ENCODE results near the gene KLHL3. TPM values are rescaled to one million over a fixed set of nuclear protein-coding genes. Genes with fewer than 3 reads are reported as not detected.

KLHL3 gene
- total and polyA plus RNA-seq, 10 donors, result 1.3 to 17.9 (median 9.5) TPM

DNA sequence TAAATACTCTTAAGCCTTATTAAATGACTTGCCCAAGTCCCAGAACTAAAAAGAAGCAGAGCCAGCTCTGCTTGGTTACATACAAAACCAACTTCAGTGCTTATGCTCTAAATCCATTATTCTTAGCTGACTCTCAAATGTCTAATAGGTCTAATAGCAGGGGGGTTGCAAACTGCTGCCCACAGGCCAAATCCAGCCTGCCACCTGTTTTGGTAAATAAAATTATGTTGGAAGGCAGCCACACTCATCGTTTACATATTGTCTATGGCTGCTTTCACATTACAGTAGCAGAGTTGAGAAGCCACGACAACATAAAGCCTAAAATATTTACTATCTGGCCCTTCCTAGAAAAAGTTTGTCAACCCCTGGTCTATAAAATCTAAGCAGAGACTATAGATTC, 69.0 kb downstream of the KLHL3 start:
- Histone ChIP-seq H3K27me3 (replicated peaks in 1 of 7) (no peaks in the 10 kb centered on the region), H3K4me1 (peaks cover 0 to 15% (median 5%) of the 10 kb centered on the region in 6 donors), H3K4me3 (no peak overlapping the region), H3K27ac (peak overlapping the region in 6 of 8 donors; percentile 3 to 62 (median 15)), H3K36me3 (no peaks in the 10 kb centered on the region), H3K9me3 (no peaks in the 10 kb centered on the region)
- 79 to 91% (median 83%) methylated on average over 2 of the region's 2 CpGs for WGBS, 5 donors
- TF ChIP-seq POLR2AphosphoS5 (IDR thresholded peaks at IDR 0.05) (no peak), POLR2A (IDR thresholded peaks at IDR 0.05) (no peak)
- TF ChIP-seq, protein P1, sequence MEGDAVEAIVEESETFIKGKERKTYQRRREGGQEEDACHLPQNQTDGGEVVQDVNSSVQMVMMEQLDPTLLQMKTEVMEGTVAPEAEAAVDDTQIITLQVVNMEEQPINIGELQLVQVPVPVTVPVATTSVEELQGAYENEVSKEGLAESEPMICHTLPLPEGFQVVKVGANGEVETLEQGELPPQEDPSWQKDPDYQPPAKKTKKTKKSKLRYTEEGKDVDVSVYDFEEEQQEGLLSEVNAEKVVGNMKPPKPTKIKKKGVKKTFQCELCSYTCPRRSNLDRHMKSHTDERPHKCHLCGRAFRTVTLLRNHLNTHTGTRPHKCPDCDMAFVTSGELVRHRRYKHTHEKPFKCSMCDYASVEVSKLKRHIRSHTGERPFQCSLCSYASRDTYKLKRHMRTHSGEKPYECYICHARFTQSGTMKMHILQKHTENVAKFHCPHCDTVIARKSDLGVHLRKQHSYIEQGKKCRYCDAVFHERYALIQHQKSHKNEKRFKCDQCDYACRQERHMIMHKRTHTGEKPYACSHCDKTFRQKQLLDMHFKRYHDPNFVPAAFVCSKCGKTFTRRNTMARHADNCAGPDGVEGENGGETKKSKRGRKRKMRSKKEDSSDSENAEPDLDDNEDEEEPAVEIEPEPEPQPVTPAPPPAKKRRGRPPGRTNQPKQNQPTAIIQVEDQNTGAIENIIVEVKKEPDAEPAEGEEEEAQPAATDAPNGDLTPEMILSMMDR (IDR thresholded peaks at IDR 0.05 in 8 of 11, conservative IDR thresholded peaks at IDR 0.05 in 3 of 11), result no peak
- no peak for DNase-seq
- intact Hi-C loops (cut with DNase I; ENCODE audit: low total_unique reads), result no loop called here

DNA sequence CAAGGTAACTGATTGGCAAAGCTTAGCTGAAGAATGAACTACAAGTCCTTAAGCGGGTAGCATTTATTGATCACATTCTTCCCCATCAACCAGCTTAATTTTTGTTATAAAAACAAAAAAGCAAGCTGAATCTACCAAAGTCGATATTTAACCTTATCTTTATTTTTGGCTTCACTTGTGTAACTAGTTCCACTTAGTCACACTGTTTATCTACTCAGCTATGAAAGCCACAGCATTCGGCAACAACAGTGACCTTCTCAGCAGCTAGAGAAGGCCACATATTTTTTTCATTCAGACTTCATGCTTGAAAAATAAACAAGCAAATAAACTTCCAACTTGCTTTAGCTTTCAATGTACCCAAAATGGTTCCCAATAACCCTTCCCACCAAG, 69.4 kb downstream of the KLHL3 start:
- Histone ChIP-seq H3K27me3 (replicated peaks in 1 of 7) (no peaks in the 10 kb centered on the region), H3K9me3 (no peaks in the 10 kb centered on the region), H3K36me3 (no peaks in the 10 kb centered on the region), H3K4me3 (no peak overlapping the region), H3K4me1 (peaks cover 0 to 15% (median 5%) of the 10 kb centered on the region in 6 donors), H3K27ac (peak overlapping the region in 7 of 8 donors; percentile 3 to 62 (median 21))
- DNase-seq, result no peak
- TF ChIP-seq POLR2AphosphoS5 (IDR thresholded peaks at IDR 0.05) (no peak), POLR2A (IDR thresholded peaks at IDR 0.05) (no peak)
- TF ChIP-seq, protein P1 (IDR thresholded peaks at IDR 0.05 in 8 of 11, conservative IDR thresholded peaks at IDR 0.05 in 3 of 11), result no peak
- intact Hi-C loops (cut with DNase I; ENCODE audit: low total_unique reads), result no loop called here
- WGBS, 5 donors, result 39 to 52% (median 45%) methylated on average over 3 of the region's 3 CpGs

DNA sequence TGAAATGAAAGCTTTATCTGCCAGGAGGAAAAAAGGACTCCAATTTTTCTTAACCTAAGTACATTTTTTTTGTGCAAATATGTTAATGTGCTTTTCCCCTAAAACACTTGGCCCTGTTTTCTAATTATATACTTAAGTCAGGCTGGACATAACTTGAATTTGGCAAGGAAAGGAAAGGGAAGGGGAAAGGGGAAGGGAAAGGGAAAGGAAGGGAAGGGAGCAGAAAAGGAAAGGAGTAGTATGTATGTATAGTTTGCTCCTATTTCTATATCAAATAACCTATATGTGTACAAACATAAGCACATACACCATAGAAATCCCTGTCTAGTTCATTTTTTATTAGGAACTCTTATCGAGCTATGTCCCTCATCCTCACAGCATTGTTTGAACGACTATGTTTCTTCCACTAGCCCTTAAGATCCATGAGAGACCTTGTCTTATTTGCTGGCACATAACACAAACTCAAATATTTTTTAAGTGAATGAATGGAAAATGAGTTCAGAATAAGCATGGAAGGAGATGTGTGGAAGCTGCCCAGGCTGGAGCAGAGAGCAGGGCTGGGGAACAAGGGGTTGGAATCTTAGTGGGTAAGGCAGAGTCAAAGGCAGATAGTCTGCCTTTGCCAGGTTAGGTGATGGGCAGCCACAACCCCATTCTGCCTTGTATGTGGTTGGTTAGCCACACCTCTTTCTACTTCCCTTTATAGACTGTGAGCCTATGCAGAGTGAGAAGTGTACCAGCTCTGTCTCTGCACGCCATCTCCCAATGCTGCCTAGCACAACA, 70.0 kb downstream of the KLHL3 start:
- H3K27ac ChIP-seq, result peak overlapping the region in 5 of 8 donors; percentile 9 to 62 (median 35)
- DNase-seq, result no peak
- WGBS, 5 donors, result 47 to 62% (median 56%) methylated on average over 3 of the region's 3 CpGs

More for the DNA sequence above, 70.0 kb downstream of the KLHL3 start:
- intact Hi-C loops (cut with DNase I; ENCODE audit: low total_unique reads), result no loop called here
- Histone ChIP-seq H3K36me3 (no peaks in the 10 kb centered on the region), H3K27me3 (replicated peaks in 1 of 7) (no peaks in the 10 kb centered on the region), H3K9me3 (no peaks in the 10 kb centered on the region), H3K4me1 (peaks cover 0 to 15% (median 5%) of the 10 kb centered on the region in 6 donors), H3K4me3 (no peak overlapping the region)
- TF ChIP-seq, protein P1 (IDR thresholded peaks at IDR 0.05 in 8 of 11, conservative IDR thresholded peaks at IDR 0.05 in 3 of 11), result no peak
- no peak for TF ChIP-seq POLR2A (IDR thresholded peaks at IDR 0.05)
- TF ChIP-seq POLR2AphosphoS5 (IDR thresholded peaks at IDR 0.05), result no peak
